CD4-positive, CD25-positive, alpha-beta regulatory T cell (primary cell): ENCODE results near the gene PPP1R27. TPM values are rescaled to one million over a fixed set of nuclear protein-coding genes. Genes with fewer than 3 reads are reported as not detected.

Experiments used
- ATAC-seq, 2 donors: fragments of 150-1000 bp; cut with Tn5 transposase; one replicate each; pipeline ENCODE4 v1.10.0; 2021; ENCODE audit warnings: low read depth in 2 of 2, moderate number of reproducible peaks in 2 of 2, moderate library complexity in 1 of 2
- DNase-seq, 3 donors: peaks; one replicate each; pipeline versions ENCODE4 v3.0.0 to v3.0.0-alpha.2; 2012 to 2022; ENCODE audit warnings: mixed read lengths in 1 of 3
- H3K27ac ChIP-seq: one replicate; pipeline ENCODE4 v1.7.0; 2013; ENCODE audit warnings: mild to moderate bottlenecking, low read length; ENCODE audit not compliant: insufficient read depth, poor library complexity, severe bottlenecking
- H3K27me3 ChIP-seq: one replicate; pipeline ENCODE4 v1.7.0; 2013; ENCODE audit warnings: low read length; ENCODE audit not compliant: control insufficient read depth, insufficient read depth
- H3K36me3 ChIP-seq: one replicate; pipeline ENCODE4 v1.7.0; 2013; ENCODE audit warnings: mild to moderate bottlenecking, low read length, moderate library complexity; ENCODE audit not compliant: control insufficient read depth, insufficient read depth
- H3K4me1 ChIP-seq: 2 replicates; pipeline ENCODE4 v1.7.0; 2013; ENCODE audit warnings: mild to moderate bottlenecking, low read length; ENCODE audit not compliant: insufficient read depth, control insufficient read depth, poor library complexity, severe bottlenecking
- H3K4me3 ChIP-seq: one replicate; pipeline ENCODE4 v1.7.0; 2013; ENCODE audit warnings: low read depth, mild to moderate bottlenecking, low read length, moderate library complexity
- H3K9me3 ChIP-seq, 2 experiments: 1 replicate in 1 of 2; 2 replicates in 1 of 2; pipeline ENCODE4 v1.7.0; 2013; ENCODE audit warnings: low read length in 2 of 2, mild to moderate bottlenecking in 1 of 2, moderate library complexity in 1 of 2; ENCODE audit not compliant: control insufficient read depth in 2 of 2
- H3K27ac Mint-ChIP-seq, 3 donors: one replicate each; pipeline ENCODE4 v1.8.0; 2020 to 2022; ENCODE audit warnings: mild to moderate bottlenecking in 3 of 3, mixed read lengths in 3 of 3, moderate library complexity in 2 of 3
- H3K27me3 Mint-ChIP-seq: one replicate; pipeline ENCODE4 v1.8.0; 2022; ENCODE audit warnings: mild to moderate bottlenecking, mixed read lengths
- H3K36me3 Mint-ChIP-seq: one replicate; pipeline ENCODE4 v1.8.0; 2020; ENCODE audit warnings: mixed read lengths
- H3K4me1 Mint-ChIP-seq, 4 donors: one replicate each; pipeline ENCODE4 v1.8.0; 2020 to 2022; ENCODE audit warnings: mixed read lengths in 4 of 4, mild to moderate bottlenecking in 1 of 4
- H3K4me3 Mint-ChIP-seq, 4 donors: one replicate each; pipeline ENCODE4 v1.8.0; 2020 to 2022; ENCODE audit warnings: mild to moderate bottlenecking in 4 of 4, mixed read lengths in 4 of 4, moderate library complexity in 3 of 4
- H3K9me3 Mint-ChIP-seq, 7 donors: one replicate each; pipeline ENCODE4 v1.8.0; 2020 to 2022; ENCODE audit warnings: mixed read lengths in 7 of 7, mild to moderate bottlenecking in 3 of 7, moderate library complexity in 2 of 7
- polyA plus RNA-seq, 4 donors: library from polyadenylated mRNA; unstranded; fragments of 300-500 nt; fragmentation: Illumina TruSeq; gene quantifications; one replicate each; pipeline ENCODE4 v1.2.3, GENCODE V29; 2021
- total RNA-seq: library from RNA; stranded (reverse); gene quantifications from one replicate; pipeline ENCODE4 v1.2.3, GENCODE V29; 2022

The PPP1R27 gene, protein sequence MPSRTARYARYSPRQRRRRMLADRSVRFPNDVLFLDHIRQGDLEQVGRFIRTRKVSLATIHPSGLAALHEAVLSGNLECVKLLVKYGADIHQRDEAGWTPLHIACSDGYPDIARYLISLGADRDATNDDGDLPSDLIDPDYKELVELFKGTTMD
- total RNA-seq, result not detected
- polyA plus RNA-seq, result not detected

DNA sequence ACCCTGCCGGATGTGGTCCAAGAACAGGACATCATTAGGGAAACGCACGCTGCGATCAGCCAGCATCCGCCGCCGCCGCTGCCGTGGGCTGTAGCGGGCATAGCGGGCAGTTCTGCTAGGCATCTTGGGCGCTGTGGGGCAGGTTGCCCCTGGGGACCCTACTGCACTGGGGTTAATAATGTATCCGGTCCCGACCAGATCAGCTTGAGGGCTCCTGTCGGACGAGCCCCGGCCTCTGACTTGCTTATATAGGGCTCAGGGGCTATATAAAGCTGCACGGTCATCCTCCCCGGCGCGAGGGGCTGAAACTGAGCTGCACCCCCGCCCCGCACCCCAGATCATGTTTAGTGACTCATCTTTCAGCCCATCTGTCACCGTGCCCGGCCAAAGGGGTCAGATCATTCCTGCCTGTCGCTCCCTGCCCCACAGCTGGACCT lies at the start of gene PPP1R27:
Gene PPP1R27 (minus strand): TSS at position 220 of the 437 bp plus-strand sequence. CDS start 97 bp downstream, at position 123.
- DNase-seq, result no peak
- Histone ChIP-seq H3K4me1 (peaks cover 24% of the 10 kb centered on the region), H3K36me3 (no peaks in the 10 kb centered on the region), H3K9me3 (no peaks in the 10 kb centered on the region), H3K27ac (peak within 1 kb of the TSS; percentile 92), H3K4me3 (no peak within 1 kb of the TSS), H3K27me3 (no peaks in the 10 kb centered on the region)
- no peak for ATAC-seq
- Mint-ChIP-seq H3K4me3 (peak within 1 kb of the TSS; percentile 83 to 92 (median 88)), H3K36me3 (no peaks in the 10 kb centered on the region), H3K9me3 (no peaks in the 10 kb centered on the region), H3K4me1 (peaks cover 5 to 19% (median 9%) of the 10 kb centered on the region in 4 donors), H3K27ac (peak within 1 kb of the TSS; percentile 88 to 91 (median 88)), H3K27me3 (no peaks in the 10 kb centered on the region)

DNA sequence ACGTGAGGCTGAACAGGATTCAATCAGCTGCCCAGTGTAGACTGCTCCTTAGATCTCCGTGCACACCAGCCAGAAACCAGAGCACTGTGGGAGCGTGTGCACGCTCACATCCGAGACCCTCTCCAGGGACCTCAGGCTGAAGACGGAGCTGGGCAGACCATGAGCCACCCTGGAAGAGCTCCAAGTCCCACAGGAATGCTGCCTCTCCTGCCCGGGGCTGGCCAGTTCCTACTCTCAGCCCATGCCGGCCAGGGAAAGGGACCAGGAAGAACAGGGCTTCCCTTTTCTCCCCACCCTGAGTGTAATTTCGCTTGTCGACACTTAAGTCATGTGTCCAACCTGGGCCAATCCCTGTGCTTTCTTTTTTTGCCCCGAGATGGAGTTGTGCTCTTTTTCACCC lies 49.7 kb upstream of the PPP1R27 start:
- DNase-seq, result no peak
- no peaks in the 10 kb centered on the region for H3K9me3 ChIP-seq
- ATAC-seq, result no peak
- Mint-ChIP-seq H3K9me3 (no peaks in the 10 kb centered on the region), H3K4me1 (peaks cover 0 to 16% (median 4%) of the 10 kb centered on the region in 4 donors), H3K4me3 (no peak overlapping the region), H3K27me3 (no peaks in the 10 kb centered on the region), H3K36me3 (peaks cover 22% of the 10 kb centered on the region), H3K27ac (no peak overlapping the region)
- peaks cover 2% of the 10 kb centered on the region for H3K4me1 ChIP-seq
- no peak overlapping the region for H3K4me3 ChIP-seq
- peaks cover 45% of the 10 kb centered on the region for H3K36me3 ChIP-seq
- peak overlapping the region; percentile 8 for H3K27ac ChIP-seq
- no peaks in the 10 kb centered on the region for H3K27me3 ChIP-seq

DNA sequence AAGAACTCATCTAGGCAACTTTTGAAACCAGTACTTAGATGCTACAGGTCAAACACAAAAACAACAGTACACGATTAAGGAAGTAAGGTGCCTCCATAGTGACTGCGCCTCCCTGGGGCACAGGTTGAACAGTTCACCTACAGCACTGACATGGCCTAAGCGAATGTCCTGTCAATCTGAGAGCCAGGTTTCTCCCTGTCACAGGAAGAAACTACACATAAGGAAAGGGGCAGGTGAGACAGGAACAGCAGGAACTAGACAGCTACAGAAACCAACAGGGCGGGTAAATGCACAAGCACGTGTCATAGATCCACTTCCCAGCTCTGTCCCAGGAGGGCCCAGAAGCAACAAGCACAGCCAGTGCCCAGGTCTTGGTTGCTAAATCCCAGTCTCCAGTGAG lies 44.3 kb upstream of the PPP1R27 start:
- Mint-ChIP-seq H3K27me3 (no peaks in the 10 kb centered on the region), H3K27ac (peak overlapping the region in 2 of 3 donors; percentile 29 to 38), H3K4me3 (no peak overlapping the region), H3K36me3 (peaks cover 8% of the 10 kb centered on the region), H3K4me1 (peaks cover 0 to 7% (median 4%) of the 10 kb centered on the region in 4 donors), H3K9me3 (no peaks in the 10 kb centered on the region)
- Histone ChIP-seq H3K27me3 (no peaks in the 10 kb centered on the region), H3K4me3 (no peak overlapping the region), H3K27ac (no peak overlapping the region), H3K4me1 (no peaks in the 10 kb centered on the region), H3K36me3 (peaks cover 14% of the 10 kb centered on the region), H3K9me3 (no peaks in the 10 kb centered on the region)
- no peak for ATAC-seq
- DNase-seq, result no peak

DNA sequence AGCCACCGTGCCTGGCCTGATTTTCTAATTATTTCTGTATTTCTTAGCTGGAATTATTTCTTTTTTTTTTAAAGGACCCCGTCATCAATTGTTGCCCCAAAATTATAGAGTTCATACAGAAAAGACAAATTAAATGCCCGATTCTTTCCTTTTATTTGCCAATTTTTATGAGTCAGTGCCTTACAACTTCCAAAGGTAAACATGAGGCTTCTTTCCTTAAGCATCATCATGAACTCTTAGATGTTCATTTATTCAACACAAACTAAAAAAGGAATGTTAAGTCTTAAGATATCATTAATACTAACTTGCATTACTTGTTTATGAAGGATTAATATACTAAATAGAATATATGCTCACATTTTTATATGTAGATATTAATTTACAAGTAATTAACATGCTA lies 43.4 kb upstream of the PPP1R27 start:
- no peak overlapping the region for H3K27ac Mint-ChIP-seq
- H3K4me3 ChIP-seq, result no peak overlapping the region
- H3K4me3 Mint-ChIP-seq, result peak overlapping the region in 1 of 4 donors; percentile 7
- H3K9me3 ChIP-seq, result no peaks in the 10 kb centered on the region
- no peaks in the 10 kb centered on the region for H3K4me1 ChIP-seq
- H3K27me3 Mint-ChIP-seq, result no peaks in the 10 kb centered on the region
- no peaks in the 10 kb centered on the region for H3K9me3 Mint-ChIP-seq
- no peaks in the 10 kb centered on the region for H3K27me3 ChIP-seq
- no peak for ATAC-seq
- H3K36me3 Mint-ChIP-seq, result peaks cover 8% of the 10 kb centered on the region
- no peak for DNase-seq
- peaks cover 14% of the 10 kb centered on the region for H3K36me3 ChIP-seq
- no peak overlapping the region for H3K27ac ChIP-seq
- peaks cover 0 to 13% (median 4%) of the 10 kb centered on the region in 4 donors for H3K4me1 Mint-ChIP-seq

DNA sequence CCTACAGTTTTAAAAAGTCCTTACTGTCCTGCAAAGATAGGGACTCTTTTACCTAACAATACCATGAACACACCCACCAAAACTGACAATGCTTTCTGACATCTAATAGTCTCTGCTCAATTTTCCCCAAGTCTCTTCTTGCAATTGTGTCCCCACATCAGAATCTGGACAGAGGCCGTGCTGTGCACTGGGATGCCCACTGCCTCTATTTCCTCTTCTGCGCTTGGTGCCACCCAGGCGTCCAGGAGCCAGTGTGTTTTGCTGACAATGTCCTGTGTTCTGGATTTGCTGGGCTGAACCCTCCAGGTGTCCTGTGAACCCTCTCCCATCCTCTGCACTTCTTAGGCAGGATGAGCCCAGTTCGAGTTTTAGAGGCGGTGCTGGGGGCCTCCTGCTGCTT lies 42.7 kb upstream of the PPP1R27 start:
- Mint-ChIP-seq H3K9me3 (peaks cover 0 to 1% (median 0%) of the 10 kb centered on the region in 7 donors), H3K36me3 (peaks cover 5% of the 10 kb centered on the region), H3K27ac (no peak overlapping the region), H3K4me1 (peaks cover 0 to 21% (median 4%) of the 10 kb centered on the region in 4 donors), H3K4me3 (peak overlapping the region in 2 of 4 donors; percentile 38 to 61), H3K27me3 (no peaks in the 10 kb centered on the region)
- ATAC-seq (no peak), DNase-seq (no peak)
- Histone ChIP-seq H3K36me3 (peaks cover 11% of the 10 kb centered on the region), H3K27ac (no peak overlapping the region), H3K4me3 (no peak overlapping the region), H3K9me3 (no peaks in the 10 kb centered on the region), H3K27me3 (no peaks in the 10 kb centered on the region), H3K4me1 (peaks cover 5% of the 10 kb centered on the region)

DNA sequence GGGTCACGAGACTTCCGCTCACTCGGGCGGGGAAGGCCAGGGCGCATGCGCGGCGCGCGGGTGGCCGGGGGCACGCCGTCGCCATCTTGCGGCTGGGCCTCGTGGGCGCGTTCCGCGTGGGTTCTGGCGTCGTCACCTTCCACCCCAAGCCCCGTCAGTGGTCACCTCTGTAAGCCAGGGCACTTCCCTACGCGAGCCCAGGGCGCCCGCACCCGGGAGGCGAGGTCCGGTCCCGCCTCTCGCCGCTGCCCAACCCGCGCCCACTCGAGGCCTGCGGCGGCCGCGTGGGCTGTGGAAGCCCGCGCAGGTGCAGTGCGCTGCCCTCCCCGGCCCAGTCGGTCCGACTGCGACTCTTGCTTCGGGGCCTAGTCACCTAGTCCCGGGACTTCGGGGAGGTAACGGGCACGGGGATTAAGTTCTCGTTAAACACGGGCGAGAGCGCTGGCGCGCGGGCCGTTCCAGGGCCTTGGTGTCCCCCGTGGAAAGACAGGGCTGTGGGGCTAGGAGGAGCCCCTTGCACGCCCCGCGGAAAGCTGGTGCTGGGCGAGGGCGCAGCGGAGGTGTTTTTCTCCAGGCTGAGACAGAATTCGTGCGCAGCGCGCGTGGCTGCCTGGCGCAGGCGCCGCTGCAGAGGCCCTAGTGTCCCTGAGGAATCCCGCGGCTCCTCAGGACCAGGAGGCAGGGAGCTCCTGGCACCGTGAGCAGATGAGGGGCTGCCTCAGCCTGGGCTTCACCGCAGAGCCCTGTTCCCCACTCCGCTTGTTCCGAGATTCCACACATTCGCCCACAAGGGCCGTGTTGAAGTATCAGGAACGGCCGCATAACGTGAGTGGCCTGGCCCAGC lies 36.8 kb upstream of the PPP1R27 start:
- DNase-seq (peak; percentile 93 to 97 (median 95)), ATAC-seq (peak; percentile 31 to 37)
- Histone ChIP-seq H3K27ac (peak overlapping the region; percentile 97), H3K9me3 (no peaks in the 10 kb centered on the region), H3K27me3 (no peaks in the 10 kb centered on the region), H3K4me3 (peak overlapping the region; percentile 62), H3K4me1 (peaks cover 47% of the 10 kb centered on the region), H3K36me3 (peaks cover 16% of the 10 kb centered on the region)
- Mint-ChIP-seq H3K36me3 (peaks cover 3% of the 10 kb centered on the region), H3K4me1 (peaks cover 0 to 50% (median 9%) of the 10 kb centered on the region in 4 donors), H3K9me3 (peaks cover 0 to 1% (median 0%) of the 10 kb centered on the region in 7 donors), H3K27me3 (no peaks in the 10 kb centered on the region), H3K27ac (peak overlapping the region; percentile 92 to 94 (median 93)), H3K4me3 (peak overlapping the region; percentile 87 to 91 (median 90))

DNA sequence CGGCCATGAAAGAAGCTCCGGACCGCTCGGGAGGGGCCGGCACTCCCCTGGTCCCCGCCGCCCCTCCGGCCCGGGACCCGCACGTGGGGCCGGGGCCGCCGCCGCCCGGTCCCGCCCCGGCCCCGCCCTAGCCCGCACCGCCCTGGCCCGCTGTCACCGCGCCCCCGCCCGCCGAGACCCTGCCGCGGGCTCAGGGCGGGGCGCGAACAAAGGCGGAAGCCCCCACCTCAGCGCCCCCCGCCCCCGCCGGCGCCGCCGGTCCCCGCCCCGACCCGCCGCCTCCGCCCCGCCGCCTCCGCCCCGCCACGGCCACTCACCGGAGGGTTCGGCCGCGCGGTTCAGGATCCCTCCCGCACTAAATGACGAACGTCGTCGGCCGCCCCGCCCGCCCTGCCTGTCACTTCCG lies 36.1 kb upstream of the PPP1R27 start, which contains the start of gene ARHGDIA:
Gene ARHGDIA (minus strand): TSS at position 357 of the 406 bp plus-strand sequence. CDS start 1,407 bp downstream, outside the sequence.
- Mint-ChIP-seq H3K4me1 (peaks cover 0 to 50% (median 9%) of the 10 kb centered on the region in 4 donors), H3K36me3 (peaks cover 3% of the 10 kb centered on the region), H3K27ac (peak within 1 kb of the TSS; percentile 92 to 95 (median 93)), H3K9me3 (peaks cover 0 to 1% (median 0%) of the 10 kb centered on the region in 7 donors), H3K27me3 (no peaks in the 10 kb centered on the region), H3K4me3 (peak within 1 kb of the TSS; percentile 88 to 99 (median 91))
- Histone ChIP-seq H3K36me3 (peaks cover 16% of the 10 kb centered on the region), H3K27me3 (no peaks in the 10 kb centered on the region), H3K4me3 (peak within 1 kb of the TSS; percentile 67), H3K9me3 (no peaks in the 10 kb centered on the region), H3K4me1 (peaks cover 48% of the 10 kb centered on the region), H3K27ac (peak within 1 kb of the TSS; percentile 97)
- DNase-seq, result no peak
- peak; percentile 68 to 72 for ATAC-seq
